IMR-90 (cell line): ENCODE measurements around the gene EMP1. TPM values are rescaled to one million over a fixed set of nuclear protein-coding genes. Genes with fewer than 3 reads are reported as not detected.
A peak's percentile ranks its signal among the peaks of the same experiment; 100 is the strongest.

Experiments
- ATAC-seq: fragments of 200-7000 bp; cut with Tn5 transposase; 2 replicates; pipeline ENCODE4 v1.9.1; 2020; ENCODE audit warnings: low read depth, mild to moderate bottlenecking, moderate library complexity
- BruUV-seq: library from RNA; stranded (reverse); fragments of 400-500 nt; replicated peaks from 2 replicates; lab custom pipeline; 2021; lab: Mats Ljungman, UMichigan
- CTCF ChIA-PET: fragments of 300-600 bp; formaldehyde crosslinking; extraction: SDS; loops from one replicate; lab custom pipeline; 2021; ENCODE audit warnings: antibody characterized with exemption; lab: Yijun Ruan, JAX
- POLR2A ChIA-PET: fragments of 300-600 bp; sonication (Branson Sonifier 250); formaldehyde crosslinking; loops from one replicate; lab custom pipeline; 2022; ENCODE audit warnings: antibody characterized with exemption; ENCODE audit not compliant: unreplicated experiment; lab: Charles Lee
- DNase-seq: peaks from one replicate; pipeline ENCODE4 v3.0.0; 2013
- H2AFZ ChIP-seq: replicated peaks from 2 replicates; pipeline ENCODE3; 2013; ENCODE audit warnings: low read length, mild to moderate bottlenecking; ENCODE audit not compliant: poor library complexity
- H2AK5ac ChIP-seq: 2 replicates; pipeline ENCODE4 v1.6.1; 2013; ENCODE audit warnings: low read depth, low read length, inconsistent platforms
- H2AK9ac ChIP-seq: replicated peaks from 2 replicates; pipeline ENCODE3; 2013; ENCODE audit warnings: mild to moderate bottlenecking, low read depth, low read length, moderate library complexity; ENCODE audit not compliant: poor library complexity
- H2BK120ac ChIP-seq: 2 replicates; pipeline ENCODE4 v1.6.1; 2013; ENCODE audit warnings: low read depth, low read length, inconsistent platforms
- H2BK15ac ChIP-seq: 3 replicates; pipeline ENCODE4 v1.6.1; 2013; ENCODE audit warnings: low read depth, low read length, inconsistent platforms
- H2BK20ac ChIP-seq: 2 replicates; pipeline ENCODE4 v1.6.1; 2013; ENCODE audit warnings: low read depth, mild to moderate bottlenecking, inconsistent platforms, low read length, moderate library complexity
- H2BK5ac ChIP-seq: 2 replicates; pipeline ENCODE4 v1.6.1; 2013; ENCODE audit warnings: mild to moderate bottlenecking, low read depth, low read length, inconsistent platforms; ENCODE audit not compliant: poor library complexity, severe bottlenecking
- H3K14ac ChIP-seq: replicated peaks from 2 replicates; pipeline ENCODE4 v1.6.1; 2013; ENCODE audit warnings: low read depth, low read length, inconsistent platforms
- H3K18ac ChIP-seq: 2 replicates; pipeline ENCODE4 v1.6.1; 2013; ENCODE audit warnings: low read depth, low read length, control low read depth
- H3K23ac ChIP-seq: 2 replicates; pipeline ENCODE4 v1.6.1; 2013; ENCODE audit warnings: low read depth, low read length, inconsistent platforms
- H3K27ac ChIP-seq: 2 replicates; pipeline ENCODE4 v1.5.1; 2013; ENCODE audit warnings: mild to moderate bottlenecking, control low read depth, low read length; ENCODE audit not compliant: insufficient read depth
- H3K27me3 ChIP-seq: 2 replicates; pipeline ENCODE4 v1.6.1; 2013; ENCODE audit warnings: low read length; ENCODE audit not compliant: control insufficient read depth, insufficient read depth
- H3K36me3 ChIP-seq: 2 replicates; pipeline ENCODE4 v1.6.1; 2013; ENCODE audit warnings: low read length, mixed read lengths; ENCODE audit not compliant: control insufficient read depth, insufficient read depth
- H3K4ac ChIP-seq: 2 replicates; pipeline ENCODE4 v1.6.1; 2013; ENCODE audit warnings: low read depth, low read length, inconsistent platforms
- H3K4me1 ChIP-seq: 2 replicates; pipeline ENCODE4 v1.6.1; 2013; ENCODE audit warnings: low read length, mixed read lengths; ENCODE audit not compliant: control insufficient read depth, insufficient read depth
- H3K4me2 ChIP-seq: 2 replicates; pipeline ENCODE4 v1.6.1; 2013; ENCODE audit warnings: low read depth, mild to moderate bottlenecking, control low read depth, low read length, moderate library complexity
- H3K4me3 ChIP-seq: 2 replicates; pipeline ENCODE4 v1.5.1; 2013; ENCODE audit warnings: low read depth, mild to moderate bottlenecking, control low read depth, low read length, moderate library complexity; ENCODE audit not compliant: insufficient read depth
- H3K56ac ChIP-seq: 2 replicates; pipeline ENCODE4 v1.6.1; 2013; ENCODE audit warnings: low read length, inconsistent platforms; ENCODE audit not compliant: insufficient read depth; ENCODE audit errors: extremely low read depth
- H3K79me1 ChIP-seq, 2 experiments: 2 replicates each; pipeline ENCODE4 v1.6.1; 2013; ENCODE audit warnings: low read length in 2 of 2, inconsistent platforms in 1 of 2, low read depth in 1 of 2
- H3K9ac ChIP-seq: 2 replicates; pipeline ENCODE4 v1.6.1; 2013; ENCODE audit warnings: low read depth, low read length, control low read depth
- H3K9me1 ChIP-seq: 2 replicates; pipeline ENCODE4 v1.6.1; 2013; ENCODE audit warnings: low read length, inconsistent platforms; ENCODE audit not compliant: insufficient read depth
- H3K9me3 ChIP-seq: 2 replicates; pipeline ENCODE4 v1.6.1; 2013; ENCODE audit warnings: low read length; ENCODE audit not compliant: control insufficient read depth, insufficient read depth
- H4K20me1 ChIP-seq: 2 replicates; pipeline ENCODE4 v1.6.1; 2013; ENCODE audit warnings: low read length, inconsistent platforms; ENCODE audit not compliant: insufficient read depth
- H4K5ac ChIP-seq: 2 replicates; pipeline ENCODE4 v1.6.1; 2013; ENCODE audit warnings: mild to moderate bottlenecking, low read depth, low read length, control low read depth
- H4K8ac ChIP-seq, 2 experiments: 2 replicates each; pipeline ENCODE4 v1.6.1; 2013; ENCODE audit warnings: low read depth in 2 of 2, low read length in 2 of 2, control low read depth in 1 of 2, inconsistent platforms in 1 of 2
- H4K91ac ChIP-seq: 2 replicates; pipeline ENCODE4 v1.6.1; 2013; ENCODE audit warnings: low read depth, low read length, inconsistent platforms; ENCODE audit not compliant: insufficient read depth
- BHLHE40 ChIP-seq: fragments of 150-350 bp; IDR thresholded peaks from 2 replicates; pipeline ENCODE4 v1.6.1; 2016; ENCODE audit warnings: mild to moderate bottlenecking, low read depth, low read length
- POLR2A ChIP-seq: IDR thresholded peaks from 2 replicates; pipeline ENCODE4 v1.6.1; 2012; ENCODE audit warnings: mild to moderate bottlenecking, low read depth, low read length
- WGBS, 2 experiments: methylation state at CpG; one replicate each; pipeline versions ENCODE4 v1.1.5 to v1.1.7; 2013; ENCODE audit warnings: missing lambda C conversion rate in 2 of 2; ENCODE audit not compliant: insufficient read length in 1 of 2; ENCODE audit errors: extremely low coverage in 2 of 2; 5-methylcytosine and 5-hydroxymethylcytosine counted together
- dilution Hi-C: fragments of 300-500 bp; cut with HindIII; formaldehyde crosslinking; loops from one replicate; pipeline ENCODE4 v1.14.3; 2018; ENCODE audit warnings: low sequenced_read_pairs; ENCODE audit not compliant: unreplicated experiment
- in situ Hi-C: fragments of 300-500 bp; cut with MboI; formaldehyde crosslinking; loops from 3 replicates; pipeline ENCODE4 v1.14.3; 2019; ENCODE audit warnings: low sequenced_read_pairs, inconsistent platforms, mixed read lengths
- intact Hi-C: fragments of 100-400 bp; cut with micrococcal nuclease; formaldehyde crosslinking; loops from 2 replicates; pipeline ENCODE4 v1.10.0; 2022
- polyA plus RNA-seq, 3 experiments: library from polyadenylated mRNA; depleted of rRNA; stranded (reverse); fragments of >200 nt; gene quantifications; 2 replicates each; pipeline ENCODE4 v1.2.3, GENCODE V29; 2012; ENCODE audit warnings: low replicate concordance in 1 of 3
- total RNA-seq: library from RNA; depleted of rRNA; stranded (reverse); fragments of >200 nt; gene quantifications from 2 replicates; pipeline ENCODE4 v1.2.3, GENCODE V29; 2012

EMP1 gene
- total and polyA plus RNA-seq, 2 of the 4 experiments (the other 2 are of a cell fraction) = 137 to 201 TPM

GRCh38 chr12:13199592-13199991, 3.1 kb downstream of the EMP1 start:
- BruUV-seq = no TSS peak
- Histone ChIP-seq H3K27me3 (no peaks in the 10 kb centered on the region), H2AFZ (no peak overlapping the region), H3K23ac (peak overlapping the region; percentile 99), H4K8ac (peak overlapping the region; percentile 83 to 88), H2AK9ac (peak overlapping the region; percentile 87), H3K4me3 (no peak overlapping the region), H3K27ac (peak overlapping the region; percentile 94), H3K56ac (peak overlapping the region; percentile 68; the same call in 1 of the 2 replicates), H4K91ac (peak overlapping the region; percentile 93), H3K14ac (peak overlapping the region; percentile 93), H3K4ac (peak overlapping the region; percentile 88), H2BK20ac (peak overlapping the region; percentile 83), H3K79me1 (peaks cover 0 to 59% of the 10 kb centered on the region in 2 experiments; a peak in 3 of 4 replicates), H2BK15ac (peak overlapping the region; percentile 77; the same call in 2 of the 3 replicates), H3K36me3 (no peaks in the 10 kb centered on the region), H3K9me3 (no peaks in the 10 kb centered on the region), H2BK5ac (peak overlapping the region; percentile 91), H3K4me1 (peaks cover 30% of the 10 kb centered on the region), H4K5ac (peak overlapping the region; percentile 47), H2BK120ac (peak overlapping the region; percentile 87; the same call in 1 of the 2 replicates), H3K9me1 (peaks cover 36% of the 10 kb centered on the region), H3K4me2 (peak overlapping the region; percentile 79), H2AK5ac (peak overlapping the region; percentile 93), H3K18ac (peak overlapping the region; percentile 86; the same call in 1 of the 2 replicates), H4K20me1 (peaks cover 8% of the 10 kb centered on the region), H3K9ac (peak overlapping the region; percentile 89; the same call in 1 of the 2 replicates)
- dilution Hi-C loops (no loop called here), intact Hi-C loops (loop anchor here (10.0 kb wide), 1 partner anchor 475 kb away; no protein-coding TSS in a partner anchor), in situ Hi-C loops (no loop called here)
- DNase-seq (no peak), ATAC-seq (no peak)
- ChIA-PET CTCF (interaction anchor here (1.0 kb wide), 1 partner anchor 175 kb away, joined by 4 read pairs; no protein-coding TSS in a partner anchor), POLR2A (no interaction called here)
- no CpG with 5 or more reads among the region's 2 CpGs for WGBS, 2 experiments
- TF ChIP-seq BHLHE40 (no peak), POLR2A (peak; percentile 4; the same call in 1 of the 2 replicates)
